Fibroblast of skin of left biceps (primary cell): Measurements from ENCODE around the gene PRKD3.
"Not testable (repeated sequence)": the region's sequence is repeated elsewhere in the genome, so short reads cannot be mapped to it uniquely, and the experiment has no call there.

Source experiments
- DNase-seq, 2 experiments: peaks; one replicate each; pipeline ENCODE4 v3.0.0-alpha.2; 2013; ENCODE audit warnings: low read depth in 2 of 2

PRKD3 gene

GRCh38 chr2:37316181-37316580, 8.5 kb downstream of the PRKD3 start:
- DNase-seq: no peak

GRCh38 chr2:37315364-37315763, 9.3 kb downstream of the PRKD3 start:
- DNase-seq: no peak

GRCh38 chr2:37307500-37307899, 17.1 kb downstream of the PRKD3 start:
- no peak for DNase-seq

GRCh38 chr2:37306024-37306423, 18.6 kb downstream of the PRKD3 start:
- DNase-seq: no peak

GRCh38 chr2:37302701-37303252, 21.9 kb downstream of the PRKD3 start:
- DNase-seq: no peak

- DNase-seq: no peak
Observed at GRCh38 chr2:37301408-37301807, 23.2 kb downstream of the PRKD3 start.

GRCh38 chr2:37300578-37300977, 24.1 kb downstream of the PRKD3 start:
- DNase-seq: no peak

- no peak for DNase-seq
Observed at GRCh38 chr2:37300146-37300545, 24.5 kb downstream of the PRKD3 start.

GRCh38 chr2:37297632-37298031, 27.0 kb downstream of the PRKD3 start:
- DNase-seq: no peak

GRCh38 chr2:37295469-37296073, 29.1 kb downstream of the PRKD3 start:
- no peak for DNase-seq

- not testable (repeated sequence) for DNase-seq
Observed at GRCh38 chr2:37294858-37295257, 29.8 kb downstream of the PRKD3 start.

GRCh38 chr2:37291680-37292079, 33.0 kb downstream of the PRKD3 start:
- no peak for DNase-seq

- DNase-seq: no peak
Observed at GRCh38 chr2:37287966-37288365, 36.7 kb downstream of the PRKD3 start.

GRCh38 chr2:37284381-37284780, 40.3 kb downstream of the PRKD3 start:
- DNase-seq: peak; percentile 45 to 54

GRCh38 chr2:37283207-37283606, 41.4 kb downstream of the PRKD3 start:
- DNase-seq: peak; percentile 59 to 64

GRCh38 chr2:37282746-37283145, 41.9 kb downstream of the PRKD3 start:
- peak; percentile 75 to 81 for DNase-seq

- DNase-seq: no peak
Observed at GRCh38 chr2:37281916-37282315, 42.7 kb downstream of the PRKD3 start.

- DNase-seq: no peak
Observed at GRCh38 chr2:37276291-37276690, 48.3 kb downstream of the PRKD3 start.
